WERI-Rb-1 (cell line): ENCODE data around the gene RYR2.

Experiments
- DNase-seq: peaks from one replicate; pipeline ENCODE4 v3.0.0-alpha.2; 2020
- H3K27ac ChIP-seq: fragments of 250-450 bp; sonication (Bioruptor Pico); 2 replicates; pipeline ENCODE4 v1.5.1; 2020; ENCODE audit warnings: mild to moderate bottlenecking, moderate library complexity
- H3K27me3 ChIP-seq: fragments of 250-450 bp; sonication (Bioruptor Pico); 2 replicates; pipeline ENCODE4 v1.5.1; 2021; ENCODE audit warnings: mild to moderate bottlenecking, low read depth, moderate library complexity; ENCODE audit not compliant: insufficient read depth, severe bottlenecking
- H3K36me3 ChIP-seq: fragments of 250-450 bp; sonication (Bioruptor Pico); 2 replicates; pipeline ENCODE4 v1.5.1; 2020; ENCODE audit warnings: mild to moderate bottlenecking, moderate library complexity
- H3K4me3 ChIP-seq: 2 replicates; pipeline ENCODE4 v1.5.1; 2011; ENCODE audit warnings: low read depth, mild to moderate bottlenecking, control low read depth, low read length
- H3K9me3 ChIP-seq: fragments of 250-450 bp; sonication (Bioruptor Pico); 2 replicates; pipeline ENCODE4 v1.5.1; 2021; ENCODE audit warnings: mild to moderate bottlenecking, moderate library complexity; ENCODE audit not compliant: severe bottlenecking
- TF ChIP-seq, protein P1 (sequence below): IDR thresholded peaks from 2 replicates; pipeline ENCODE4 v1.5.1; 2011; ENCODE audit warnings: low read depth, mild to moderate bottlenecking, control low read depth, inconsistent platforms, low read length

Gene RYR2

DNA sequence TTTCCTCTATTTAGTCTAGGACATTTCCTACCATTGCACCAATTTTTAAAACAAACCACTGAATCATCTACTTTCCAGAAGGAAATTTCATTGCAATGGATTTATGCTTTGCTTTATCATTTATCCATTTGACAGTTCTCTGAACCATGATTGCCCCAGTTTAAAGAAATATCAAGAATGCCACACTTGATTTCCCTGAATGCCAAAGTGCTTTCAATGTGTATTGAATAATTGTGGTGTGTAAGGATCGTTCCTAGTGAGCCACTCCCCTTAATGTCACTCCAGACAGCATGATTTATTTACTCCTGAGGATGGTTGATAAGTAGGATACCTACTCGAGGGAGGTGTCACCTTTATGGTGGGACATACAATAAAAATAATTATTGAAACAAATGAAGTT is 169.6 kb downstream of the RYR2 start:
- TF ChIP-seq, protein P1, sequence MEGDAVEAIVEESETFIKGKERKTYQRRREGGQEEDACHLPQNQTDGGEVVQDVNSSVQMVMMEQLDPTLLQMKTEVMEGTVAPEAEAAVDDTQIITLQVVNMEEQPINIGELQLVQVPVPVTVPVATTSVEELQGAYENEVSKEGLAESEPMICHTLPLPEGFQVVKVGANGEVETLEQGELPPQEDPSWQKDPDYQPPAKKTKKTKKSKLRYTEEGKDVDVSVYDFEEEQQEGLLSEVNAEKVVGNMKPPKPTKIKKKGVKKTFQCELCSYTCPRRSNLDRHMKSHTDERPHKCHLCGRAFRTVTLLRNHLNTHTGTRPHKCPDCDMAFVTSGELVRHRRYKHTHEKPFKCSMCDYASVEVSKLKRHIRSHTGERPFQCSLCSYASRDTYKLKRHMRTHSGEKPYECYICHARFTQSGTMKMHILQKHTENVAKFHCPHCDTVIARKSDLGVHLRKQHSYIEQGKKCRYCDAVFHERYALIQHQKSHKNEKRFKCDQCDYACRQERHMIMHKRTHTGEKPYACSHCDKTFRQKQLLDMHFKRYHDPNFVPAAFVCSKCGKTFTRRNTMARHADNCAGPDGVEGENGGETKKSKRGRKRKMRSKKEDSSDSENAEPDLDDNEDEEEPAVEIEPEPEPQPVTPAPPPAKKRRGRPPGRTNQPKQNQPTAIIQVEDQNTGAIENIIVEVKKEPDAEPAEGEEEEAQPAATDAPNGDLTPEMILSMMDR: no peak
- Histone ChIP-seq H3K36me3 (no peaks in the 10 kb centered on the region), H3K4me3 (no peak overlapping the region), H3K9me3 (no peaks in the 10 kb centered on the region), H3K27ac (no peak overlapping the region), H3K27me3 (no peaks in the 10 kb centered on the region)
- no peak for DNase-seq

DNA sequence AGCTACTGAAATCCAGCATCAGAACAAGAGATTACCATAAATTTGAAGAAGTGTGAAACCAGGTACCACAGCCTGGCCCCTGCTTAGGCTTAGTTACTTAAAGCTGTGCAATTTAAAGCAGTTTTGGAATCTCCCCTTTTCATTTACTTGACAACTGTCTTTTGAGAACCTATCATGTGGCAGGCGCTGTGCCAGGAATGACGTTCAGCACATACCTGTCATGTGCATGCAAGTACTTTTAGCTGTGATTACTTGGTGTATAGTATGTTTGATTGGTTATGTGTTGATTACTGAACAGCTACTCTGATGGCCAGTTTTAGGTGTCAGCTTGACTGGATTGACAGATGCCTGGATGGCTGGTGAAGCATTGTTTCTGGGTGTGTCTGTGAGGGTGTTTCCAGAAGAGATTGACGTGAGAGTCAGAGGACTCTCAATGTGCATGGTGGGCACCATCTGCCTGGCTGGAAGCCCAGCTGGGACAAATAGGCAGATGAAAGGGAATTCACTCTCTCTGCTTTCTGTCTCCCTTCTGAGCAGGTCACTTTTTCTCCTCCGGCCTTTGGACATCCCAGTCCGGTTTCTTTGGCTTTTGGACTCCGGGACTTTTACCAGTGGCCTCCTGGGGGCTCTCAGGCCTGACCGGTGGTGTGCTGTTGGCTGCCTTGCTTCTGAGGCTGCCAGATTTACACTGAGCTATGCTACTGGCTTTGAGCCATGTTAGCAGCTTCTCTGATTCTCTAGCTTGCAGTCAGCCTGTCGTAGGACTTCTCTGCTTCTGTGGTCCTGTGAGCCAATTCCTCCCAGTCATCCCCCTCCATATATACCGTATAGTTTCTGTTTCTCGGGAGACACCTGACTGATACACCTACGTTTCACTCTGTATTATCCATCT is 178.0 kb downstream of the RYR2 start:
- DNase-seq: no peak
- H3K27ac ChIP-seq: no peak overlapping the region
- TF ChIP-seq, protein P1: no peak
- H3K36me3 ChIP-seq: no peaks in the 10 kb centered on the region
- H3K9me3 ChIP-seq: no peaks in the 10 kb centered on the region
- no peak overlapping the region for H3K4me3 ChIP-seq
- no peaks in the 10 kb centered on the region for H3K27me3 ChIP-seq

DNA sequence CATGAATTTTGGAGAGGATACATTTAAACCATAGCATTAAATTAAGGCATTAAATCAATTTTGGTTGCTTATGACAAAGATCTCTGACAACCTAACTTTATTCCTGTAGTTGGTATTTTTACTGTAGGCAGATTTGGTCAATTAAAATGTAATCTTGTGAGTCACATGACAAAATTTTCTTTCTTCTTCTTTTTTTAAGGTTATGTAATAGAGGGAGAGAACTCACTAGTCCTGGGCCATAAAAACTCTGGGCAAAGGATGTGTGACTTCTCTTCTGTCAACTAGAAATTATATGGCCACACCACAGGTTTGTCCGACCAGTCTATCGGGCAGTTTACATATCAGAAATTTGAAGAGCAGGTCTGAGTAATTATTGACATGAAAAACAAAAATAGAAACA is 181.4 kb downstream of the RYR2 start:
- Histone ChIP-seq H3K4me3 (no peak overlapping the region), H3K36me3 (no peaks in the 10 kb centered on the region), H3K27ac (no peak overlapping the region), H3K9me3 (no peaks in the 10 kb centered on the region), H3K27me3 (no peaks in the 10 kb centered on the region)
- TF ChIP-seq, protein P1: no peak
- no peak for DNase-seq

DNA sequence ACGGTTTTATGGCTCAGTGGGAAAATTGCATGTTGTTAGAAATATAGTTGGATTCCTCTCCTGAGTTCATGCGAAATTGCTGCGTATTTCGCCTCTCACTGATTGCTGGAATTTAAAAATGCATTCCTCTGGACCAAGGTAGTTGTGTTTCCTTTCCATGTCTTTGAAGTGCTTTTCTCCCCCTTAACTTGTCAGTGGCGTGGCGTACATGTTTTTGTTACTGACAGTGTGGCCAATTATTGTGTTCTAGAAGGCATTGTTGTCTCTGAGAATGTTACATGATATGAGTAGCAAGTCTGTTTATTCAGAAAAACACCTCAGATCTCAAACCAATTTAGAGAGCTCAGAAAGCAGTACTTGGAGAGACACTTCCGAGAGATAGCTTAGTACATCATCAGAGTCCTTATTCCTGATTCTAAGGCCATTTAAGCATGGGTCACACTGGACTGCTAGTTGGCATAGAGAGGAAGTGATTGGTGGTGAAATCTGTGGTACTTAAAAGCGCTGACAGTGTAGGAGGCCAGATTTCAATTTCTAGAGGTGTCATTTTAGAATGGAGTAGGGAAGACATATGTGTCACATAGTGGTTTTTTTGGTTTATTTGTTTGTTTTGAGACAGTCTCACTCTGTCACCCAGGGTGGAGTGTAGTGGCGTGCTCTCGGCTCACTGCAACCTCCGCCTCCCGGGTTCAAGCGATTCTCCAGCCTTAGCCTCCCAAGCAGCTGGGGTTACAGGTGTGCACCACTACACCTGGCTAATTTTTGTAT is 184.4 kb downstream of the RYR2 start:
- DNase-seq: no peak
- no peaks in the 10 kb centered on the region for H3K9me3 ChIP-seq
- no peaks in the 10 kb centered on the region for H3K36me3 ChIP-seq
- H3K27ac ChIP-seq: no peak overlapping the region
- TF ChIP-seq, protein P1: no peak
- H3K4me3 ChIP-seq: no peak overlapping the region
- no peaks in the 10 kb centered on the region for H3K27me3 ChIP-seq

DNA sequence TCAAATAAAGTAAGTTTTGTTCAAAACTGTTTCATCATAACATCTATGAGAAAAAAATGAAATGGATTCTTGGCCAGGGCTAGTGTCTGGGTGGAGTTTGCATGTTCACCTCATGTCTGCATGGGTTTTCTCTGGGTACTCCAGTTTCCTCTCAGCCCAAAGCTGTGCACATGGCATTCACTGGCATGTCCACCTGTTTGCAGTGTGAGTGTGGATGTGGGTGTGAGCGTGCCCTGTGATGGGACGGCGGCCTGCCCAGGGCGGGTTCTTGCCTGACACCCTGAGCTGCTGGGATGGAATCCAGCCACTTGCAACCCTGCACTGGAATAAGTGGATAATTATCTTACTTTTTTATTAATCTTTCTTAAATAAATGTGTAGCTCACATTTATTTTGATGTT is 185.5 kb downstream of the RYR2 start:
- H3K4me3 ChIP-seq: no peak overlapping the region
- TF ChIP-seq, protein P1: no peak
- H3K36me3 ChIP-seq: no peaks in the 10 kb centered on the region
- H3K27me3 ChIP-seq: no peaks in the 10 kb centered on the region
- no peaks in the 10 kb centered on the region for H3K9me3 ChIP-seq
- H3K27ac ChIP-seq: no peak overlapping the region
- DNase-seq: no peak
